ENCODE measurements around the gene CABYR.

GRCh38 chr18:24160086-24160485 lies 21.2 kb downstream of the CABYR start:
- TF ChIP-seq ZNF157 (tag by site-specific recombination; IDR thresholded peaks at IDR 0.05) (no peak), ZNF24 (tag by site-specific recombination; IDR thresholded peaks at IDR 0.05) (no peak), TSHZ1 (tag by site-specific recombination; IDR thresholded peaks at IDR 0.05; ENCODE audit: borderline replicate concordance) (no peak), ZBTB20 (tag by site-specific recombination; IDR thresholded peaks at IDR 0.05) (no peak), REPIN1 (tag by site-specific recombination; IDR thresholded peaks at IDR 0.05; ENCODE audit: low read depth) (no peak), YY1 (tag by site-specific recombination; IDR thresholded peaks at IDR 0.05) (no peak), OVOL3 (tag by site-specific recombination; IDR thresholded peaks at IDR 0.05) (no peak), ZBTB21 (tag by site-specific recombination; IDR thresholded peaks at IDR 0.05) (no peak), ZNF354C (tag by site-specific recombination; IDR thresholded peaks at IDR 0.05; ENCODE audit: borderline replicate concordance, low read depth) (no peak), REST (tag by site-specific recombination; IDR thresholded peaks at IDR 0.05) (no peak)
- TF ChIP-seq, protein P1, sequence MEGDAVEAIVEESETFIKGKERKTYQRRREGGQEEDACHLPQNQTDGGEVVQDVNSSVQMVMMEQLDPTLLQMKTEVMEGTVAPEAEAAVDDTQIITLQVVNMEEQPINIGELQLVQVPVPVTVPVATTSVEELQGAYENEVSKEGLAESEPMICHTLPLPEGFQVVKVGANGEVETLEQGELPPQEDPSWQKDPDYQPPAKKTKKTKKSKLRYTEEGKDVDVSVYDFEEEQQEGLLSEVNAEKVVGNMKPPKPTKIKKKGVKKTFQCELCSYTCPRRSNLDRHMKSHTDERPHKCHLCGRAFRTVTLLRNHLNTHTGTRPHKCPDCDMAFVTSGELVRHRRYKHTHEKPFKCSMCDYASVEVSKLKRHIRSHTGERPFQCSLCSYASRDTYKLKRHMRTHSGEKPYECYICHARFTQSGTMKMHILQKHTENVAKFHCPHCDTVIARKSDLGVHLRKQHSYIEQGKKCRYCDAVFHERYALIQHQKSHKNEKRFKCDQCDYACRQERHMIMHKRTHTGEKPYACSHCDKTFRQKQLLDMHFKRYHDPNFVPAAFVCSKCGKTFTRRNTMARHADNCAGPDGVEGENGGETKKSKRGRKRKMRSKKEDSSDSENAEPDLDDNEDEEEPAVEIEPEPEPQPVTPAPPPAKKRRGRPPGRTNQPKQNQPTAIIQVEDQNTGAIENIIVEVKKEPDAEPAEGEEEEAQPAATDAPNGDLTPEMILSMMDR (tag by site-specific recombination; IDR thresholded peaks at IDR 0.05), result no peak
- TF ChIP-seq, protein P2, sequence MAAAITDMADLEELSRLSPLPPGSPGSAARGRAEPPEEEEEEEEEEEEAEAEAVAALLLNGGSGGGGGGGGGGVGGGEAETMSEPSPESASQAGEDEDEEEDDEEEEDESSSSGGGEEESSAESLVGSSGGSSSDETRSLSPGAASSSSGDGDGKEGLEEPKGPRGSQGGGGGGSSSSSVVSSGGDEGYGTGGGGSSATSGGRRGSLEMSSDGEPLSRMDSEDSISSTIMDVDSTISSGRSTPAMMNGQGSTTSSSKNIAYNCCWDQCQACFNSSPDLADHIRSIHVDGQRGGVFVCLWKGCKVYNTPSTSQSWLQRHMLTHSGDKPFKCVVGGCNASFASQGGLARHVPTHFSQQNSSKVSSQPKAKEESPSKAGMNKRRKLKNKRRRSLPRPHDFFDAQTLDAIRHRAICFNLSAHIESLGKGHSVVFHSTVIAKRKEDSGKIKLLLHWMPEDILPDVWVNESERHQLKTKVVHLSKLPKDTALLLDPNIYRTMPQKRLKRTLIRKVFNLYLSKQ (tag by site-specific recombination; IDR thresholded peaks at IDR 0.05; ENCODE audit: borderline replicate concordance), result no peak
